GM18873 (cell line): Measurements from ENCODE around the gene STAG3.
"Not testable (repeated sequence)": the region's sequence is repeated elsewhere in the genome, so short reads cannot be mapped to it uniquely, and the experiment has no call there.

Experiments used
- ATAC-seq: cut with Tn5 transposase; IDR thresholded peaks from one replicate; pipeline ENCODE4 v1.9.1; 2021; ENCODE audit warnings: mild to moderate bottlenecking, moderate library complexity, moderate number of reproducible peaks; ENCODE audit not compliant: unreplicated experiment, low FRiP score

STAG3 gene

DNA sequence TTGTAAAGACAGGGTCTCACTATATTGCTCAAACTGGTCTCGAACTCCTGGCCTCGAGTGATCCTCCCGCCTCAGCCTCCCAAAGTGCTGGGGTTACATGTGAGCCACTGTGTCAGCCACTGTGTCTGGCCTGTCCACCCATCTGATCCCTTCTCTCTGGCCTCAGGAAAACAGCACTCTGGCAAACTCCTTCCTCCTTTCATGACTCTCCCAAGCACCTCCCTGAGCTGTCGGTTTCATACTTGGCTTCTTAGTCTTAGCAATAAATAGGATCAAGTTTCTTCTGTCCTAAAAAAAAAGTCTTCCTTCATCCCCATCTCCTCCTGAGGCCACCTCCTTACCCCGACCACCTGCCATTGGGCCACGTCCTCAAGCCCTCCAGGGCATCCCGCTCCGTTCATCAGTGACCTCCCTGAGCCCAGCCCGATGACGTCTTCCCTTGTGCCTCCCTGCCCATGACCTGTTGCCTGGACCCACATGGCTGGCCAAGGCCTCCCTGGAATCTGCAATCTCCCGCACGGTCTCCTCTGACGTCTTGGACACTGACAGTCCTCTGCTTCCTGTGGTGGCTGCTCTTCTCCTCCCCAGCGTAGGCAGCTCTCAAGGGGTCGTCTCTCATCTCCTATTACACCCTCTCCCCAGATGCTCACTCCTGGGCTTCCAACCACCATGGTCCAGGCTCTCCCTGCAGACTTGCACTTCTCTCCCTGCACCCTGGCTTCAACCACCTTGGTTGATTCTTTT is 68.6 kb downstream of the STAG3 start:
- not testable (repeated sequence) for ATAC-seq

- ATAC-seq: not testable (repeated sequence)
Observed at GRCh38 chr7:100246865-100247137, 69.1 kb downstream of the STAG3 start.

DNA sequence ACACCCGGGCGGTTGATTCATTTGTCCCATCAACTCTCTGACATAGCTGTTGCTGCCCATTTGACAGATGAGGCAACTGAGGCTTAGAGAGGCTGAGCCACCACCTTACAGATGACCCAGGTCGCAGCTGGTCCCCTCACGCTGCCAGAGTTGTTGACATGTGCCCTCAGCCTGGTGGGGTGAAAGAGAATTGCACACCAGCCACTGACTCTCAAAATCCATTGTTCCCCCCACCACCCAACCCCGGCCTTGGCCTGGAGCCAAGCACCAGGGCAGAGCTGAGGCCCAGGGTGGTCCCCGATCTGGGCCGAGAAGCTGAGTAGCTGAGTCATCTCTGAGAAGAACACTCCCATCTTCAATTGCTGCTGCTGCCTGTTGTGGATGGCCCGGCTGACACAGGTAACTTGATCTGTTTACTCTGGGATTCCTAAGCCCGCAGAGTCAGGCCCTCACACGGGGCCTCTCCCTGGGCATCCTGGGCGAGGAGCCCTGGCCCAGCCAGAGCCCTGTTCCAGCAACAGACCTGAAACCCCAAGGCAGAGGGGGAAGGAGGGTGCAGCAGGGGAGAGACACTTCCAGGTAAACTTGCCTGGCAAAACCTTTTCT is 69.5 kb downstream of the STAG3 start:
- ATAC-seq: no peak

DNA sequence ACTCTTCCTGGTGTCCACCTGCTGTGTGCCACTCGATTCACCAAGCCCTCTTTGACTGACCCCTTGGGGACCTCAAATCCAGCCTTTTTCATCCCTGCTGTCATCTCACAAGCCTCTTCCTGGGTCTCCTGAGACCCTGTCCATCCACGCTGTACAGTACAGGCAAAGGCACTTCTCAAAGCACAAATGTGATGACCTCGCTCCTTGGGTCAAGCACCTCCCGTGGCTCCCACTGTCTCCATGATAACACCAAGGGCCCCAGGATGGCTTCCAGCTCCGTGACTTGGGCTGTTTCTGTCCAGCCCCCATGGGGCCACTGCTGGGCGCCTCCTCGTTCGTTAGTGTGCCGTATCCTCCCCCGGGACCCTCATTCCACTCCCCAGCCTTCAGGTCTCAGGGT is 70.8 kb downstream of the STAG3 start:
- ATAC-seq: no peak

DNA sequence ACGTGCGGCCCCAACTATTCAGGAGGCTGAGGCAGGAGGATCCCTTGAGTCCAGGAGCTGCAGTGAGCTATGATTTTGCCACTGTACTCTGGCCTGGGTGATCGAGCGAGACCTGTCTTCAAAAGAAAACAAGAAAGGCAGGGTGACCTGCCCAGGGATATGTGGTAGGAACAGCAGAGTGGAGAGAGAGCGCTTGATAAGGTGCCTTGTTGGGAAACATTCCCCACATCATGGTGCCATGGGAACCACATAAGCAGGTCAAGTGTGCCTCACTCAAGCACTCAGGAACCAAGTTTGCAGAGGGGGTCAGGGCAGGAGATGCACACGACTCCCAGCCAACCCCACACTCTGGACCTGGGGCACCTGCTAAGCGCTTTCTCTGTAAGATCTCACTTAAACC is 79.3 kb downstream of the STAG3 start:
- no peak for ATAC-seq

GRCh38 chr7:100259984-100260383 is 82.3 kb downstream of the STAG3 start:
- not testable (repeated sequence) for ATAC-seq

- ATAC-seq: not testable (repeated sequence)
Observed at GRCh38 chr7:100262896-100263295, 85.2 kb downstream of the STAG3 start.
